Limb (tissue), 2 donors: ENCODE results near the gene KRTAP22-1.

Experiments used
- DNase-seq, 2 donors: peaks; one replicate each; pipeline ENCODE4 v3.0.0-alpha.2; 2016; ENCODE audit errors: extremely low spot score in 2 of 2

Gene KRTAP22-1

DNA sequence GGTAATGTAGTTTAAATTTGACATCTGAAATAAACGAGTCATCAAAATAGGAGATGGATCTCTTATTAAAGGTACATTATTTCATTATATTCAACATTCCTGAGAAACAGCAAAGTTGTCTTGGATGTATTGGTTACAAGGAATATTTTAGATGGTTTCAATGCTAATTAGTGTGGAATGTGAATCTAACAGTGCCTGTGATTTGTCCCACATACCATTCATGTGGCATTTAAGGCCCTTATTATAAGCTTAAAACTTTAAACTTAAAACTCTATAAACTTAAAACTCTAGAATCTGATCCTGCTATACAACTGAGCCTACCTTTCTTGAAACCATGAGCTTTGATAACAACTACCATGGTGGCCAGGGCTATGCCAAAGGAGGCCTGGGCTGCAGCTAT is at the start of gene KRTAP22-1:
TSS of gene KRTAP22-1 (plus strand) at position 301 of the 400 bp plus-strand sequence.
- no peak for DNase-seq

- DNase-seq: no peak
Observed at GRCh38 chr21:30552782-30553181, 48.1 kb upstream of the KRTAP22-1 start.

GRCh38 chr21:30555095-30555494 is 45.8 kb upstream of the KRTAP22-1 start:
- DNase-seq: no peak

- no peak for DNase-seq
Observed at GRCh38 chr21:30561264-30561895, 39.5 kb upstream of the KRTAP22-1 start, which contains the start of gene KRTAP19-7. Gene KRTAP19-7, minus strand, starts transcription at chr21:30561314. Its CDS starts 25 bp downstream, at chr21:30561289.

- no peak for DNase-seq
Observed at GRCh38 chr21:30561957-30562356, 38.9 kb upstream of the KRTAP22-1 start.

DNA sequence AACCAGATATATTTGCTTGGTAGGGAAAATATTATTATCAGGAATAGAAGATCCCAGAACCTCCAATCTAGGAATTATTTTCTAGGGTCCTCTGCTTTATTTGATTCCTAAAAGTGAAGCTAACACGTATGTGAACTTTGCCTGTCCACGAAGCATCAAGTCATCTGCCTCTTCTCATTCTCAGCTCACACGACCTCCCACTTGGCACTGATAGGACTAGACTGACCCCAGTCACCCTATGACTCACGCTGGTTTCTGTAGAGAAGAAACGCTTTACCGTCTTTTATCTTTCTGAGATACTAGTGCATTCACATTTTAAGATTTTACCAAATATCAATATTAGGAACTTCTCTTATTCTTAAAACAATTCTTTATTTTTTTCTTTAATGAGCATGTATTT is 37.8 kb upstream of the KRTAP22-1 start:
- no peak for DNase-seq

DNA sequence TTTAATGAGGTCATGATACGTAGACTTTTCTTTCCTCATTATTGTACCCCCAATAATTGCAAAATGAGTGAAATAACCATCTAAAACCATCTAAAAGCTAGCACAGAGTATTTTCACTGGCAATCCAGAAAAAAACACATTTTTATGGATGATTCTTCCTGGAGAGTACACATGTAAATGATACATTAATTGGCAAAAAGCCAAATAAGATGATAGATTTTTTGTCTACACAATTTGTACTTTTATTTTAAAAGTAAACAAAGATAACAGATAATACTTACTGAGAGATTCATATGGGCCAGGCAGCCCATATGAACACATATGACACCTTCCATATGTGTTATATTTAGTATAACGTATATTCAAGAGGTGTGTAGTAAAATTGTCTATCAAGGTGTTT is 37.3 kb upstream of the KRTAP22-1 start:
- no peak for DNase-seq

GRCh38 chr21:30567617-30568016 is 33.3 kb upstream of the KRTAP22-1 start:
- DNase-seq: no peak

DNA sequence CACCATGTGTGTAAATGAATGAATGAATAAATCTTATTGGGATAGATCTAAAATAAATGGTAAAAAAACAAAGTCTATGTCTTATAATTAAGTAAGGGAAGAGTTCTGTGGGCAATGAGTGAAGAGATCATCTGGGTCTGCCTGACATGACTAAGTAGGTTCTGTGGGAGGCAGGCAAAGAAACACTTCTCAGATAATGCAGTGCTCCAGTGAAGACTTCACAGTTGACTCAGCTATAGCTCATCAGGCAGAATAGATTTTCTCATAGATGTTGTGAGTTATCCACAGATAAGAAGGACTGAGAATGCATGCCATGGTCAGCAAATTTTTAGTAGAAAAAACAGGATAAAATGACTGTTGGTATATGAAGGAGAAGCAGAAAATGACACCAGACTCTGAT is 23.1 kb upstream of the KRTAP22-1 start:
- no peak for DNase-seq

DNA sequence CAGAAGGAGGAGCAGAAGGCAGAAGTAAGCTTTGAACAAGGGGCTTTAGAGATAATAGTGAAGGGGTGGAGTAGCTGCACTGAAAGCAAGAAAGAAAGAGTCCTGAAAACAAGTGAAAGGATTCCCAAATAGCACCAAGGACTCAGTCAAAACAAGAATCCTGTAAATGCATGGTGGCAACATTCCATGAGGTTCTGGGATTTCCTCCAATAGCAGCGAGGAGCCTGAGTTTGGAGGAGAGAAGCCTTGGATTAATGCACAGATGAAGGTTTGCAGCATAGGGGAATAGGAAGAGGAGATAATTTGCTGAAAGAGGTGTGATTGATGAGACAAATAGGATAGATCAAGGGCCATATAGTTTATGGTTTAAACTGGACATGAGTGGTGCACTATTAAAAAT is 21.5 kb upstream of the KRTAP22-1 start:
- DNase-seq: no peak

DNA sequence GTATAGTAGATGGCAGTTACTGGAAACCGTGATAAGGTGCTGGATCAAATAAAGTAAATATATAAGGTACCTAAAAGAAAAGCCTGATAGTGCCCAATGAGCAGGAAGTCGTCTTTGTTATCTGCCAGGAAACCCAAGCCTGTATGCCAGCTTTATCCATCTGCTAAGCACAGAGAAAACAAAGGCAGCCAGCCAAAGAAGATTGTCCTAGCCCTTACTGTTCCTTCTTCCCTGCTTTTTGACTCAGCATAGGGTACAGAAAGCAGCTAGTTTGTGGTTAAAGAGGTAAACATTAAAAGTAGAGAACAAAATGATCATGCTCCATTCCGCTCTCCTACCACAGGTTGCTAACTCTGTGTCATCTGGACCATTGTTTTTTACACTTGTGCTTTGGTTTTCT is 20.8 kb upstream of the KRTAP22-1 start:
- no peak for DNase-seq

DNA sequence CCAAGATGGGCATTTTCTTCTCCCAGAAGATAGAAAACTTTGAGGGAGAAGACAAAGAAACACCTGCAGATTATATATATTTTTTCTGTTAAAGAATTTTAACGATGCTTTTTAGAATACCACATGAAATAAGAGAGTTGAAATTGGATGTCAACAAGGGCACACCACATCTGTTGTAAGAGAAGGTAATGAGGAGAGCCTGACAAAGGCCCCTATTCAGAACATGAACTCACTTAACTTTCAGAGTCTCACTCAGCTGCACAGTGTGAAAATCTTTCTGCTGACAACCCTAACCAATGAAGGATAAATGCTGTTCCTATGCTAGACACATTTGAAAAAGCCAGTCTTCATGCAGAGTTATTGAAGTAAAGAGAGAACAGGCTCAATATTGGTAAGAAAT is 18.0 kb upstream of the KRTAP22-1 start:
- DNase-seq: no peak

- DNase-seq: no peak
Observed at GRCh38 chr21:30590297-30590696, 10.6 kb upstream of the KRTAP22-1 start, which contains the start of gene KRTAP22-2. Gene KRTAP22-2, minus strand, starts transcription at chr21:30590397.

DNA sequence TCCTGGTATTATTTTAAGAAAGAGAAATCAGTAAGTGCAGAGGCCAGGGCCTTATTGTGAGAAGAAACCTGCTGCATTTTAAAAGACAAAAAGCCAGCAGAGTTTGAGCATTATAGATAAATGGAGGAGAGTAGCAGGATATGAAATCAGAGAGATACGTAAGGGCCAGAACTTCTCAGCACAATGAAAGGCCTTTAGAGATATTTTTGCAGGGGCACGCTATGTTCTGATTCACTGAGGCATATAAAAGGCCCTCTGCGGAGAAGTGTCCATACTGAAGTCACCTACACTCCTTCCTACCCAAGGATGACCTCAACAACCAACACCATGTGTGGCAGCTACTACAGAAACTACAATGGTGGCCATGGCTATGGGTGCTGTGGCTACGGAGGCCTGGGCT is 8.7 kb upstream of the KRTAP22-1 start, which contains the start of gene KRTAP6-3:
TSS of gene KRTAP6-3 (plus strand) at position 301 of the 400 bp plus-strand sequence. CDS start at position 307, 6 bp downstream.
- no peak for DNase-seq

- DNase-seq: no peak
Observed at GRCh38 chr21:30598802-30599201, 2.1 kb upstream of the KRTAP22-1 start, which contains the start of gene KRTAP6-2. Gene KRTAP6-2, minus strand, starts transcription at chr21:30598902. Its CDS starts 28 bp downstream, at chr21:30598874.

GRCh38 chr21:30605968-30606367 is 5.1 kb downstream of the KRTAP22-1 start:
- DNase-seq: no peak

GRCh38 chr21:30612132-30612531 is 11.2 kb downstream of the KRTAP22-1 start:
- DNase-seq: no peak

GRCh38 chr21:30613836-30614235 is 12.9 kb downstream of the KRTAP22-1 start, which contains the start of gene KRTAP6-1:
Gene KRTAP6-1, minus strand, starts transcription at chr21:30613930. Its CDS starts 26 bp downstream, at chr21:30613904.
- DNase-seq: no peak

DNA sequence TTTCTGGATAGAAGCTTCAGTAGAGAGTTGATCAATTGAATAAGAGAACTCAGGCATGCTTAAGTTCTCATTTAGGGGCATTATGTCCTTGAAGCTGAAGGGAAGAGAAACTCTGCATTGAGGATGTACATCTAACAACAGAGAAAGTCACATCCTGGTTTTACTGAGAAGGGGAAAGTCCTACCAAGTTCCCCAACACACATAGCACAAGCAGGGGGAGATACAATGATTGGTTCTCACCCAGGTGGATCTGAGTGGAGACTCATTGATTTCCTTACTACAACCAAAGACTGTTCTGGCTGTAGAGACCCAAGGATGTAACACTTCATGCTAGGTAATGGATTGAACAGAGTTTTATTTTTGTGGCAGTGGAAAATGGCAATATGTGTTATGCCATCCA is 14.3 kb downstream of the KRTAP22-1 start:
- no peak for DNase-seq

GRCh38 chr21:30616125-30616524 is 15.2 kb downstream of the KRTAP22-1 start, which contains the start of gene KRTAP20-1:
Gene KRTAP20-1, plus strand, starts transcription at chr21:30616425. Its CDS starts 30 bp downstream, at chr21:30616455.
- no peak for DNase-seq

GRCh38 chr21:30620080-30620479 is 19.2 kb downstream of the KRTAP22-1 start:
- no peak for DNase-seq

DNA sequence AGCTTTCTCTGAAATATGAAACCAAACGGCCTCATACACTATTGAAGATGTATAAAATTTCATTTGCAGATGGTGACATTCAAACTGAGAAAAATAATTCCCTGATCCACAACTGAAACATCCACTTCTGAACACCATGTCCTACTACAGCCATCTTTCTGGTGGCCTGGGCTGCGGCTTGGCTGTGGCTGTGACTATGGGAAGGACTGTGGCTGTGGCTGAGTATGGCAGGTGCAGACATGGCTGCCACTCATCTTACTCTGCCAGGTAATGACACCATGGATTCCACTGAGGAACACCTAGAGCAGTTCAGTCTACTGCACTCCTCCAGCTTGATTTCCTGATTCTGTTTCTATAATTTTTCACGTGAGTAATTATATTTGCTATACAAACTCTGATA is 19.6 kb downstream of the KRTAP22-1 start, which contains the start of gene KRTAP20-4:
TSS of gene KRTAP20-4 (plus strand) at position 106 of the 400 bp plus-strand sequence.
- no peak for DNase-seq

DNA sequence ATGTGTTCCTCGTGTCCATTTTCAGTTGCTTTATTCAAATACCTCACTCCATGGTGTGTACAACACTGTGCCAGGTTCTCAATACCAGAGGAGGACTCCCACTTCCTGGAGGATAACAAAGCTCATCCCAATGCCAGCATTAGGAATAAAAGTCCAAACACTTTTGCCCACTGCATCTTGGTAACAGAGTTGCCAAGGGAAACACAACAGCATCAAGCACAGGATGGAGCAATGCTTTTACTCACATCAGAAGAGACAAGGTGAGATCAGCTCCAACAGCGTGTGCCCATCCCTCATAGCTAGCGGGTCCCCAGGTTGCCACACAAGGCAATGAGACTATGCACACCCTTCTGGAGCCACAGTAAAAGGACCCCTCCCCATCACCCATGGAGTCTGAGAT is 22.5 kb downstream of the KRTAP22-1 start:
- DNase-seq: no peak
